Kidney tubule cell (primary cell): ENCODE data around the gene ENPP6.

Experiments
- DNase-seq: peaks from one replicate; pipeline ENCODE4 v3.0.0-alpha.2; 2018; ENCODE audit warnings: low spot score

ENPP6 gene

GRCh38 chr4:184190711-184191110 is 27.0 kb downstream of the ENPP6 start:
- DNase-seq: no peak

- DNase-seq: no peak
Observed at GRCh38 chr4:184189966-184190365, 27.7 kb downstream of the ENPP6 start.

GRCh38 chr4:184188443-184189400 is 29.0 kb downstream of the ENPP6 start:
- no peak for DNase-seq

GRCh38 chr4:184177271-184177670 is 40.4 kb downstream of the ENPP6 start:
- no peak for DNase-seq

GRCh38 chr4:184174571-184175488 is 42.8 kb downstream of the ENPP6 start:
- DNase-seq: no peak

GRCh38 chr4:184171011-184171410 is 46.7 kb downstream of the ENPP6 start:
- peak; percentile 12 for DNase-seq

- no peak for DNase-seq
Observed at GRCh38 chr4:184169225-184169867, 48.3 kb downstream of the ENPP6 start.

- peak; percentile 68 for DNase-seq
Observed at GRCh38 chr4:184168406-184169019, 49.2 kb downstream of the ENPP6 start.

- no peak for DNase-seq
Observed at GRCh38 chr4:184167576-184167975, 50.1 kb downstream of the ENPP6 start.

- DNase-seq: no peak
Observed at GRCh38 chr4:184166736-184167135, 50.9 kb downstream of the ENPP6 start.

- peak; percentile 22 for DNase-seq
Observed at GRCh38 chr4:184165291-184165690, 52.4 kb downstream of the ENPP6 start.

- DNase-seq: peak; percentile 61
Observed at GRCh38 chr4:184163813-184164212, 53.9 kb downstream of the ENPP6 start.

GRCh38 chr4:184162596-184162995 is 55.1 kb downstream of the ENPP6 start:
- DNase-seq: no peak

GRCh38 chr4:184157322-184157721 is 60.4 kb downstream of the ENPP6 start:
- DNase-seq: no peak

GRCh38 chr4:184156163-184156920 is 61.3 kb downstream of the ENPP6 start:
- no peak for DNase-seq

GRCh38 chr4:184154199-184154598 is 63.5 kb downstream of the ENPP6 start:
- DNase-seq: no peak

- DNase-seq: no peak
Observed at GRCh38 chr4:184153781-184154180, 63.9 kb downstream of the ENPP6 start.

- no peak for DNase-seq
Observed at GRCh38 chr4:184151988-184152485, 65.6 kb downstream of the ENPP6 start.

- DNase-seq: no peak
Observed at GRCh38 chr4:184150102-184150839, 67.4 kb downstream of the ENPP6 start.
